HG03097 (cell line): ENCODE measurements around the gene ITIH1.

Source experiments
- ATAC-seq: cut with Tn5 transposase; IDR thresholded peaks from one replicate; pipeline ENCODE4 v1.9.1; 2021; ENCODE audit not compliant: unreplicated experiment, low FRiP score

Gene ITIH1

DNA sequence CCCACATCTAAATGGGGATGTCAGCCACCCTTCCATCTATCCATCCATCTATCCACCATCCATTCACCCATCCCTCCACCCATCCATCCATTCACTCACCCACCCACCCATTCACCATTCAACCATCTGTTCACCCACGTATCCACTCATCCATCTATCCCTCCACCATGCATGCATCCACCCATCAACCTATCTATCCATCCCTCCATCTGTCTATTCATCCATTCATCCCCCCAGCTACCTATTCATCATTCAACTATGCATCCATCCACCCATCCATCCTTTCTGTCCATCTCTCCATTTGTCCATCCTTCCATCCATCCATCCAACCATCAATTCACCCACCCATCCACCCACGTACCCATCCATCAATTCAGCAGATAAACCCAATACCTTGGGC, 31.8 kb downstream of the ITIH1 start:
- no peak for ATAC-seq

- ATAC-seq, result no peak
These were observed 32.4 kb downstream of the ITIH1 start for GRCh38 chr3:52809662-52810377.

DNA sequence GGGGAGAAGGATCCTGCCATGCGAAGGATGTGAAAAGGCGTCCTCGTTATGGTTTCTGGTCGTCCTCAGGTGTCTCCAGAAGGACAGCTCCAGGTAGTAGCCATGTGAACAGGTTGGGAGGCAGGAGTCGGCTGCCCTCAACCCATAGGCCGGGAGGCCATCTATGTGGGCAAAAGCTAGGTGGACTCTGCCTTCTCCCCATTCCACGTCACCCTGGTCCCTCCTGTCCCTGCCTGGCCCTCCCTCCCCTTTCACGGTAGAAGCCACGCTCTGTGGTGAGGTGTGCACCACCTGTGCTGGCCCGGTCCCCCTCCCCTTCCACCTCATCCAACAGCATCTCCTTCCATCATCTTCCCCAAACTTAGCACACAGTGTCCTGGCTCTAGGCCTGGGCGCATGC, 33.5 kb downstream of the ITIH1 start:
- ATAC-seq, result no peak

- no peak for ATAC-seq
These were observed 34.1 kb downstream of the ITIH1 start for GRCh38 chr3:52811452-52812011.

DNA sequence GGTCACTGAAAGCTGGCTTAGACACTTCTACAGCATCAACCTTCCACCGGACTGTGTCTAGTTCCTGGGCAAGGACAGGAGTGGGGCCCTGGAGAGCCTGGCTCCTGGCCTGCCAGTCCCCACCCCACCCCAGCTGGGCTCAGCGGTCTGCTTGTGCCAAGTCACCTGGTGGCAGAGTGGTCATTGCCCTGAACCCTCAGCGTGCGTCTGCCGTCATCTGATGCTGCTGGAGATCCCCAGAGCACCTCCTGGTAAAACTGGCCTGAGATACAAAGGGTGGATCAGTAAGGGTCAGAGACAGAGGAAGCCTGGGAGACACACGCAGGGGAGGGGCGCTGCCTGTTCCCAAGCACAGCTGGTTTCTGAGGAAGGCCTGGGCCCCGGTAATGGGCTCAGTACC, 36.4 kb downstream of the ITIH1 start:
- no peak for ATAC-seq

DNA sequence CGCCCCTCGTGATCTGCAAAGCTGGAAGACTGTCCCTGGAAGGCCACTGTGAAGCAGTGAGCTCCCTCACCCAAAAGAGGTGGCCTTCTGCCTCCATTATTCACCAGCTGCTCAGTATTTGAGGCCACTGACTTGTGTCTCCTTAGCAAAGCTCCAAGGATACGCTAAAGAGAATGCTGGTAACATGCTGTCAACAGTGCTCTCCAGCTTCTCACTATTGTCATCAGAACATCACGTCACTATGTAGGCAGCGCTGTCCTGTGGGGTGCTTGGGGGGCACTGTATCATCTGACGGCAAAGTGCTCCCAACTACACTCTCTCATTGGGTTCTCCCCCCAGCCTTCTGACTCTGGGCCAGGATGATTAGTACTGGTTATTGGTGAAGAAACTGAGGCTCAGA, 38.8 kb downstream of the ITIH1 start:
- ATAC-seq, result no peak

DNA sequence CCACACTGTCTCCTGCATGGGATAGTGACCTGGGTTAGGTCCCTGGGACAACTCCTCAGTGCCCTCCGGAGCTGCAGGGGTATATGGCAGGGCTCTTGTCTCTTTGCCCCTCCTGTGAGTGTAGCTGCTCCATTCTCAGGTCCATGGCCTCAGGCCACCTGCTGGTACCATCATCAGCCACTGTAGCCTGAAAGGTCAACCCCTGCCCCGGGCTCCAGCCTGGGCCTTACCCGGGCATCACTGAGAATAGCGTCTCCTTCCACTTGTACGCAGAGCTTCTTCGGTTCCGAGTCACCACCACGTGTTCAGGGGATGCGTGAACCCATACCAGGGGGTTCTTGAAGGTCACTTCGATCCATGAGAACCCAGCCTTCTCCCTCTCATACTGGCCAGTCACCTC, 39.3 kb downstream of the ITIH1 start:
- no peak for ATAC-seq

DNA sequence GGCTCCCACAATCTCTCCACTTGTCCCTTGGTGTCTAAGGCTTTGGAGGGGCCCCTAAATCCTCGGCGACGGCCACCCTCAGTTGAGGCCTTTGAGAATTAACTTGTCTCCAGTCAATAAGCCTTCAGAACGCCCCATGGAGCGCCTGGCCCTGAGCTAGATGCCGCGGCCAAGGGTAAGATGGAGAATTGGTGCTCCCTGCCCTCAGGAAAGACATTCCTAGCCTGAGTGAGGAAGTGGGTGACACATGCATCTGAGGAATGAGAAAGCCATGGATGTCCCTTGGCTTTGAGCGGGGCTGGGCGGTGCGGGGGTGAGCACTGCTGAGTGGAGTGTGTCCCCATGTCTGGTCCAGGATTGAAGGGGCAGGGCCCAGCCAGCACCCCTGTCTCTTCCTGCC, 39.8 kb downstream of the ITIH1 start:
- no peak for ATAC-seq

DNA sequence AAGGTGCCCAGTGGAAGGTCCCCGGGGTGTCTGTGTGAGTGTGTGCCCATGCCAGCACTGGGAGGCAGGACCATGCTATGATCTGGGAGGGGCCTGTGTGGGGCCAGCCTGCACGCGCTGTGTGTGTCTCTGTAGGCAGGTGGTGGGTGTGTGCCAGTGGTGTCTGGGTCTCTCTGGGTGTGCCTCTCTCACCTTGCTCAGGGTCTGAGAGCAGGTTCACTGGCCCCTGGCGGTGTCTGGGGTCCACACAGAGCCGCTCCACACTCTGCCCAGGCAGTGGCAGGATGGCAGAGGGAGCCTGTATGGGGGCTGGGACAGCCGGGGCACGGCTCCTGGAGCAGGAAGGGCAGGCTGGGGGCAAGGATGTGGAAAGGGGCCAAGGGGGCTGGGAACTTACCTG, 40.5 kb downstream of the ITIH1 start:
- ATAC-seq, result no peak

- ATAC-seq, result no peak
These were observed 42.5 kb downstream of the ITIH1 start for GRCh38 chr3:52819936-52820335.

- no peak for ATAC-seq
These were observed 43.3 kb downstream of the ITIH1 start for GRCh38 chr3:52820736-52821135.

GRCh38 chr3:52822363-52822762, 45.0 kb downstream of the ITIH1 start:
- ATAC-seq, result no peak

DNA sequence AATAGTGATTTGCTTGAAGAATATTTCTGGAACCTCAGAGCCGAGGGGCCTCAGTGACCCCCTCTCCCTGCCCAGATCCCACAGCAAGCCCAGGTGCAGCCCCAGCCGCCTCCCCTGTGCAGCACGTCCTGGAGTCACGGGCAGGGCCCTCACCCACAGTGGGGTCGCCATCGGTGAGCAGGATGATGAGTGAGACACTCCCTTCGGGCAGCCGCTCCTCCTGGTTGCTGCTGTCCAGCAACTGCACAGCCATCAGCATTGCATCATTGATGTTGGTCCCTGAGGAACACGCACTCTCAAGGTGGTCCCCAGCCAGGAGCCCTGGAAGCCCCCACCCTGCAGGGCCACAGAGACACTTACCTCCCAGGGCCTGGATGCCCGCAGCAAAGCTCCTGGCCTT, 46.6 kb downstream of the ITIH1 start:
- ATAC-seq, result no peak

DNA sequence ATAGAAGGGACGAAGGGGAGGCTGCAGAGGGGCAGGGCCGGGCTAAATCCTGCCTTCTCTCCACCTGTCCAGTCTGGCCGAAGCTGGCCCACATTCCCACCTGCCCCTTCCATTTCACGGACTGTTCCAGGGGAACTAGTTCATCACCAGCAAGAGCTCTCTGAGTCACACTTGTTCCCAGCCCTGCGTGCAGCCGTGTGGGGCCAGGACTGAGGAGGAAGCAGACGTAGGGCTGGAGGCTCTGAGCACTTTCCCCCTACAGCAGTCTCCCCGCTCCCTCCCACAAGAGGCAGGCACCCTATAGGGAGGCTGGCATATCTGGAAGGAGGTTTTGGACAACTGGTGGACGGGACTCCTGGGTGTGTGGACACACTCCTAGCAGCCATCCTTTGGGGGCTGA, 50.0 kb downstream of the ITIH1 start:
- no peak for ATAC-seq

DNA sequence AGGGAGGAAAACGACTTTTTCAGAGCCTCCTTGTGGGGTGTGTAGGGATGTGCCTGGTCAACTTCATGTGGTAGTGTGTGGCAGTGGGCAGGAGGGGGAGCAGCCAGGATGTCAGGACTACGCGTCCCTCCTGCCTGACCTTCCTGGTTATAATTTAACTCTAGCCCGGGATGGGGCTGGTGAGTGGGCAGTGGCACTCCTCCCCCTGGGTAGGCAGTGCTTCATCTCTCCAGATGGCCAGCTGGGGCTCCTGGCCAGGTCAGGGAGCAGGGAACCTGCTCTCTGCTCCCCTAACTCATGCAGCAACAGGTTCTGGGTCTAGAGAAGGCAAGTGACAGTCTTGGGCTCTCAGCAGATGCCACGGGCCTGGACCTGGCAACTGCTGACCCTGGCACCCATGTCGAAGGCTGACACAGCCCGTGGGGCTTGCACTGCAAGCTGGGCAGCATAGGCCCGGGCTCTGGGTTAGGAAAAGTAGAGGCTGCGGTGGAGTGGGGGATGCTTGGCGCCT, 50.5 kb downstream of the ITIH1 start:
- no peak for ATAC-seq

GRCh38 chr3:52829482-52829881, 52.1 kb downstream of the ITIH1 start:
- ATAC-seq, result no peak

DNA sequence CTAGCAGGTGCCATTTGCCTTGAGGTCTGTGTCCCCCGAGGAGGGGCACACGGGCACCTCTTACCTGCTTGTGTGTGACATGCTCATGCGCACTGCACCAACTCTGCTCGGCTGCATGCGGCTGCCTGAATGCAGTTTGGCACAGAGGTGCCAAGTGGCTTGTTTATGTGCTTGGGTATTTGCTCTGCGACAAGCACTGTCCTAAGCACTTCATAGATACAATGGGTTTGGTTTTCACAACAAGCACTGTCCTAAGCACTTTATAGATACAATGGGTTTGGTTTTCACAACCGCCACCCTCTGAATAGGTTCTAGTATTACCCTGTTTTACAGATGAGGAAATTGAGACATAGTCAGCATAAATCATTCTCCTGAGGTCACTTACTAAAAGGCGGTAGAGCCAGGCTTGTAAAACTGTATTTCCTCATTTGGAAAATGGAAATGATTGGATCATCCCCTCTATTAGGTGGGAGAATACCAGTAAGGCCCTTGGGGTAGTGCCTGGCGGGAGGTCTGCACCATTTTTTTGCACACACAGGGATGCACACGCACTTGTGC, 52.6 kb downstream of the ITIH1 start:
- no peak for ATAC-seq

DNA sequence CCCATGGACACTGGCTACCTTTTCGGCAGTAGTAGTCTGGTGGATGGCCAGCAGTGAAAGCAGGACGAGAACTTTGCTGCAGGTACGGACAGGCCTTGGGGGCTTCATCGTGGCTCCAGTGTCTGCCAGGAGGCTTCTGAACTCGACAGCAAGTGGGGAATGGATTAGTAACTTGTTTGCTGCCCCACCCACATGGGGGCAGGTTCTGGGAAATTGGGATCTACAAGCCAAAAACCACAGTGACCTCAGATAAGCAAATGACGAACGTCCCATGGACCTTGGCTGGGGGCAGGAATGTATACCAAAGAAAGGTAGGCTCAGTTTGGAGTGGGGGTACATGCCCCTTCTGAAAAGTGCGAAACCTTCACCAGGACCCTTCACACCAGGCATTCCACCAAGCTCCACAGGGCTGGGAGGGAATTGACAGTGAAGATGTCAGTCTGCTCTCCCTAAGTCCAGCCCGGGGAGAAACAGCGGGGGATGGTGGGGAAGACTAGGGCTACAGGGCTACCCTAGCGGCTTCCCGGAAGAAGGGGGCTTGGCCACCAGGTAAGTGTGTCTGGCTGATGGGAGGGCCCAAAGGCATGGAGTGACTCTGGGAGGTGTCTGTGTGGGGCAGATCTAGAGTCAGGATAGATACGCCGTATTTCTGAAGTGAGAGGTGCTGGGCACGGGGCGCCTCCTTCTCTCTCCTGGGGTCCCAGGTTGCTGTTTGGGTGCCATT, 53.3 kb downstream of the ITIH1 start, which contains the start of gene ITIH4:
TSS of gene ITIH4 (minus strand) at position 138 of the 724 bp plus-strand sequence. CDS start at position 108, 30 bp downstream.
- no peak for ATAC-seq

DNA sequence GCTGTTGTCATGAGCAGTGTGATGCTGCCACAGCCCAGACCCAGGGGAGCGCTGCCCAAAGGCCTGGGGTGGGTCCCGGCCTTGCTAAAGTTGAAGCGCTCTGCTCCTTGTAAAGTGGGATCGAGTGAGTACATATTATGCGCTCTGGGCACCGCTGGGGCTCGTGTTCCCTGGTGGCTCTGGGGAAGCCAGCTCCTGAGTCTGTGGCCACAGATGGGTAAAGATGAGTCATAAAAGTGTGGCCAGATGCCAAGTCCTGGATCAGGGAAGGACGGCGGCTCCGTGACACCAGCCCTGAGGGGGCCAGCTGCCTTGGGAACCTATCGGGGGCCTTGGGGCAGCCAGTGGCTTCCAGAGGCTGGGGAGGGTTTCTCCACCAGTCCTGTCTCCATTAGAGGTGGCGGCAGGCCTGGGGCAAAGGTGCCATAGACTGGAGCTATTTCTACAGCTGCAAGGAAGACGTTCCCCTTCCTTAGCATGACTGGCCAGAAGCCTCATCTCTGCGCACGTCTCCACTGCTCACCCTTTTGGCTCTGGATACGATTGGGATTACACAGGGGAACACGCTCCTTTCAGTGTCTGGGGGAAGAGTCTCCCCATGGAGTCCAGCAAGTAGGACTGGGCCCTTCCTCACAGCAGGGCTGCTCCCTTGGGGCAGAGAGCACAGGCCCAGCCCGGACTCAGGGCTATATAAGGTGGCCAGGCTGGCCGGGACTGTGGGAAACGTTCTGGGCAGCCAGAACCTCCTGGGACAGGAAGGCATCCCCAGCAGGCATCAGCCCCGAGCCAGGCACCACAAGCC, 54.3 kb downstream of the ITIH1 start:
- ATAC-seq, result no peak

- no peak for ATAC-seq
These were observed 55.8 kb downstream of the ITIH1 start for GRCh38 chr3:52833202-52833601.
